HG03460 (cell line): ENCODE data around the gene SYNE1.
"Not testable (repeated sequence)": the region's sequence is repeated elsewhere in the genome, so short reads cannot be mapped to it uniquely, and the experiment has no call there.

ENCODE experiments used
- ATAC-seq: cut with Tn5 transposase; IDR thresholded peaks from one replicate; pipeline ENCODE4 v1.9.1; 2021; ENCODE audit not compliant: unreplicated experiment

The SYNE1 gene

GRCh38 chr6:152572338-152573088, 64.6 kb downstream of the SYNE1 start:
- ATAC-seq: no peak

GRCh38 chr6:152571943-152572337, 65.2 kb downstream of the SYNE1 start:
- ATAC-seq: no peak

GRCh38 chr6:152571089-152571488, 66.1 kb downstream of the SYNE1 start:
- no peak for ATAC-seq

- ATAC-seq: no peak
These were observed 70.9 kb downstream of the SYNE1 start for GRCh38 chr6:152566103-152566875.

- ATAC-seq: no peak
These were observed 74.0 kb downstream of the SYNE1 start for GRCh38 chr6:152563177-152563576.

GRCh38 chr6:152558798-152559197, 78.4 kb downstream of the SYNE1 start:
- not testable (repeated sequence) for ATAC-seq

- no peak for ATAC-seq
These were observed 79.7 kb downstream of the SYNE1 start for GRCh38 chr6:152557502-152557901.

GRCh38 chr6:152554851-152555250, 82.3 kb downstream of the SYNE1 start:
- no peak for ATAC-seq

GRCh38 chr6:152552616-152553209, 84.4 kb downstream of the SYNE1 start:
- peak; percentile 93 for ATAC-seq

GRCh38 chr6:152543519-152543918, 93.6 kb downstream of the SYNE1 start:
- no peak for ATAC-seq

- ATAC-seq: no peak
These were observed 96.8 kb downstream of the SYNE1 start for GRCh38 chr6:152540381-152540780.

GRCh38 chr6:152534541-152534940, 102.6 kb downstream of the SYNE1 start:
- ATAC-seq: no peak

GRCh38 chr6:152532556-152533422, 104.4 kb downstream of the SYNE1 start:
- ATAC-seq: no peak

- no peak for ATAC-seq
These were observed 105.5 kb downstream of the SYNE1 start for GRCh38 chr6:152531659-152532058.

GRCh38 chr6:152529369-152529768, 107.8 kb downstream of the SYNE1 start:
- no peak for ATAC-seq

GRCh38 chr6:152514120-152514519, 123.0 kb downstream of the SYNE1 start:
- not testable (repeated sequence) for ATAC-seq

GRCh38 chr6:152509916-152510315, 127.2 kb downstream of the SYNE1 start:
- ATAC-seq: no peak

- no peak for ATAC-seq
These were observed 128.7 kb downstream of the SYNE1 start for GRCh38 chr6:152508477-152508876.

GRCh38 chr6:152503546-152503945, 133.6 kb downstream of the SYNE1 start:
- ATAC-seq: no peak

- no peak for ATAC-seq
These were observed 134.6 kb downstream of the SYNE1 start for GRCh38 chr6:152502421-152503188.
